ENCODE data around the gene CLTB.

CLTB gene

GRCh38 chr5:176401281-176402205 is 14.8 kb downstream of the CLTB start:
- DNase-seq (ENCODE audit: low read depth): no peak

GRCh38 chr5:176400382-176401156 is 15.8 kb downstream of the CLTB start:
- no peak for DNase-seq (ENCODE audit: low read depth)

DNA sequence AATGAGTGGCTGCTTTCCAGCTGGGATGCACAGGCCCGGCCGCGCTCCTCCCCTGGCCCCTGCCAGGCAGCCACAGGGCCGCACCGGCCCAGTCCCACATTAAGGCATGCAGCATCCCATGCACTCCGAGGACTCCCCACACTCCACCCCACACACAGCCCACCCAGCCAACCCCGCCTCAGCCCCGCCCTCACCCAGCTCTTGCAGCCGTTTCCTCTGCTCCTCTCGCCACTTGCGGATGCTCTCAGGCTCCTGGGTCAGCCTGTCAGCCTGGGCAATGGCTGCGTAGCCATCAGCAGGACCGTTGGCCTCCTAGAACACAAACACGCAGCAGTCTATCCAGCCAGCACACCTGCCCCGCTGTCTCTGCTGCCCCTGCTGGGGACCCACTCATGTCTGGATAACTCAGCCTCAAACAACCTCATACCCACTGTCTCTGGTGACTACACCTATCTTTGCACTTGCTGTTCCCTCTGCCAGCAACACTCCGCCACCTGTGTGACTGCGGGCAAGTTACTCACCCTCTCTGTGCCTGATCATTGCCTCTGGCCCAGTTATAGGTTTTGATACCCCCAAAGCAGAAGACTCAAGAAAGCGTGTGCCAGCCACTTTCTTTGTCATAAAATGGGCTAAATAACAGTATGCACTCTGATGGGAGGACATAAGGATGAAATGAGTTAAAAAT is 18.5 kb downstream of the CLTB start:
- DNase-seq (ENCODE audit: low read depth): no peak

DNA sequence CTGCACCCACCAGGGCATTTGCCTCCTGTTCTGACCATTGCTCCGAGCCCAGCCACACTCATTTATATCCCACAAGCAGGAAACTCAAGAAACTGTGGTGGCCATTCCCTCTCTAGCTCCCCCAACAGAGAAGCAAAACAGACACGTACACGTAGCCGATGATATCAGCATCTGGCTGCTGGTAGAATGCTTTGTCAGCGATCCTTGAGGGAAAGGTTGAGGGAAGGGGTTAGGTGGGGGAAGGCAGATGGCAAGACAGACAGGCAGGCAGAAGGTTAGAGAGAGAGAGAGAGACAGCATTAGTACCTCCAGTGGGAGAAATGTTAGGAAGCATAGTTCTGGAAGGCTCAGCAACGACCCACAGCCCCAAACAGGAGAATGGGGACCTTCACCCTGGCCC is 20.0 kb downstream of the CLTB start:
- DNase-seq (ENCODE audit: low read depth): no peak

DNA sequence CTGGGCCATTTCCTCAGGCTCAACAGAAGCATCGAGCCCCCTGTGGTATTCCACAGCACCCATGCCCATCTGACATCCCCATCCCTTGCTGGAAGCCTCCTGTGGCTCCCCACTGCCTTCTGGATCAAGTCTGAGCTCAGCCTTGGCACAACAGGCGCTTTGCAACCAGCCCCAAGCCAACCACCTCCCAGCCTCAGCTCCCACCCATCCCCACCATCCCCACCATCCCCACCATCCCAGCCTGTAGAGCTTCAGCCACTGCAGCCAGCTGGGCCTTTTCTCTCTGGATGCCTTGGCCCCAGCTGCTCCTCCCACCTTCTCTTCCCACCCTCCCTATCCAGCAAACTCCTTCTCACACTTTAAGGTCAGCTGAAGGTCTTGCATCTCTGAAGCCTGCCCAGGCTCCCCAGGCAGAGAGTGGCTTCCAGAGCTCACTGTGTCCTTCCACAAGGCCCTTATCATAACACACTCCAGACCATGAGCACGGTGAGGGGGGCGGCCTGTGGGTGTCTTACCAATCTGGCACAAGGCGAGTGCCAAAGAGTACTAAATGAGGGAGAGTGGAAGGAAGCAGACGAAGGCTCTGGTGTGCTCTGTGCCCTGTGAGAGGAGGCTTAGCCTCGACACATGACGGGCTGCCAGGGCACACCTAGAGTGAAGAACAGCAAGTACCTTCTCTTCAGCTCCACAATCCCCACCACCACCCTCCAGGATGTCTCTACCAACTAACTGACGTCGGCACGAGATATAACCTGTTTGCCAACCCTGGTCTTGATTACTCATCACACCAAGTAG is 21.3 kb downstream of the CLTB start:
- no peak for DNase-seq (ENCODE audit: low read depth)

GRCh38 chr5:176394096-176394495 is 22.2 kb downstream of the CLTB start:
- DNase-seq (ENCODE audit: low read depth): no peak

DNA sequence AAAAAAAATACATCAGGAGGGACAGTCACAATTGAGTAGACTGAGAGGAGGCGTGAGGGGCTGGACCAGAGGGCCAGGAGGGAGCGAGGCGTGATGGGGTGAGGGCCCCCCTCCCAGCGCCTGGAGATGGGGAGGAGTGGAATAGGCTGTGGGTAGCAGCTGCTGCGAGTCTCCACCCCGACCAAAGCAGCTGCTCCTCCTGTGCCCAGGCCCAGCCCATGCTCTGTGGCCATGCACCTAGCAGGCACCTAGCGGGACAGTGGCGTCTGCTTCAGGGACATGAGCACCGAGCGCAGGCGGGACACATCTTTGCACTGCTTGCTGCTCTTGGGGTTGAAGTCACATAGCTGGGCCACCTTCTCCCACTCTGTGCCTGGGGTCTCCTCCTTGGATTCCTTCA is 23.8 kb downstream of the CLTB start:
- no peak for DNase-seq (ENCODE audit: low read depth)

- no peak for DNase-seq (ENCODE audit: low read depth)
Observed at GRCh38 chr5:176391999-176392398, 24.3 kb downstream of the CLTB start.

GRCh38 chr5:176391479-176391878 is 24.9 kb downstream of the CLTB start:
- DNase-seq (ENCODE audit: low read depth): no peak

DNA sequence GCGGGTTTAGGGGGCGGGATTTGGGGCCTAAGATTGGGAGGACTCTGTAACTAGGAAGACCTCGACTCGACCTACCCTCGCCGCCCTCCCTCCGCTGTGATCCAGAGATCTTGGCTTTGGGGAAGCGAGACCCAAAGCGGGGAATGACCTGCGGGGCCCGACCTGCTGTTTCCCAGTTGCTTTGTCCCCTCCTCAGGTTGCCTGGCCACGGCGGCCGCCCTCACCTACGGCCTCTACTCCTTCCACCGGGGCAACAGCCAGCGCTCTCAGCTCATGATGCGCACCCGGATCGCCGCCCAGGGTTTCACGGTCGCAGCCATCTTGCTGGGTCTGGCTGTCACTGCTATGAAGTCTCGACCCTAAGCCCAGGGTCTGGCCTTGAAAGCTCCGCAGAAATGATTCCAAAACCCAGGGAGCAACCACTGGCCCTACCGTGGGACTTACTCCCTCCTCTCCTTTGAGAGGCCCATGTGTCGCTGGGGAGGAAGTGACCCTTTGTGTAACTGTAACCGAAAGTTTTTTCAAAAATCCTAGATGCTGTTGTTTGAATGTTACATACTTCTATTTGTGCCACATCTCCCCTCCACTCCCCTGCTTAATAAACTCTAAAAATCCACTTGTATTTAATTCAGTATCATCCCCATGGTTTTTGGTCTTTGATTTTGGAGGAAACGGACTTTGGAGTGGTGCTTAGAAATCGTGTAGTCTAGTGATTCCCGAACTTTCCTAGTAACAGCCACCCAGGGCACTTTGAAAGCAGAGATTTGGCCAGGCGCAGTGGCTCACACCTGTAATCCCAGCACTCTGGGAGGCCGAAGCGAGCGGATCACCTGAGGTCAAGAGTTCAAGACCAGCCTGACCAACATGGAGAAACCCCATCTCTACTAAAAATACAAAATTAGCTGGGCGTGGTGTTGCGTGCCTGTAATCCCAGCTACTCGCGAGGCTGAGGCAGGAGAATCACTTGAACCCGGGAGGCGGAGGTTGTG is 26.9 kb downstream of the CLTB start:
- DNase-seq (ENCODE audit: low read depth): no peak

GRCh38 chr5:176388444-176389134 is 27.8 kb downstream of the CLTB start, which contains the start of the genes HIGD2A and NOP16:
Gene HIGD2A, plus strand, starts transcription at chr5:176388751. Its CDS starts 69 bp downstream, at chr5:176388820.
Gene NOP16, minus strand, starts transcription at chr5:176388598. Its CDS starts 59 bp downstream, at chr5:176388539.
- peak; percentile 86 for DNase-seq (ENCODE audit: low read depth)

DNA sequence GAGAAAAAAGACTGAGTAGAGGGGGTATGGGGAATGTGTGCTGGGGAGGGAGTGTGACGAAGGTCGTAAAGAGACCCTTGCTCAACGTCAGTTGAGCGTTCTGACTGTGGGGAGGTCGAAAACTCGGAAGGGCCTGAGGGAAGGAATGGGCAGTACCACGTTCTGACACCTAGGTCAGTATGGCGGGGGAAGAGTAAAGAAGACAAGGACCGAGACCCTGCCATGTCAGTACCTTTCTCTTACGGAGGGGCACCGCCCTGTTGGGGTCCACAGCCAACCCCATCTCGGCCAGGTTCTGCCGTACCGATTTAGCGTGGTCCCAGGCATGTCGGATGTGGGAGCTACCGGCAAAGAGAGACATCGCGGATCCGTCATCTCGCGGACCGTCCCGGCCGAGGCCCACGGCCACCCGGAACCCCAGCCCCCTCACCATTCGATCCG is 28.3 kb downstream of the CLTB start:
- no peak for DNase-seq (ENCODE audit: low read depth)

DNA sequence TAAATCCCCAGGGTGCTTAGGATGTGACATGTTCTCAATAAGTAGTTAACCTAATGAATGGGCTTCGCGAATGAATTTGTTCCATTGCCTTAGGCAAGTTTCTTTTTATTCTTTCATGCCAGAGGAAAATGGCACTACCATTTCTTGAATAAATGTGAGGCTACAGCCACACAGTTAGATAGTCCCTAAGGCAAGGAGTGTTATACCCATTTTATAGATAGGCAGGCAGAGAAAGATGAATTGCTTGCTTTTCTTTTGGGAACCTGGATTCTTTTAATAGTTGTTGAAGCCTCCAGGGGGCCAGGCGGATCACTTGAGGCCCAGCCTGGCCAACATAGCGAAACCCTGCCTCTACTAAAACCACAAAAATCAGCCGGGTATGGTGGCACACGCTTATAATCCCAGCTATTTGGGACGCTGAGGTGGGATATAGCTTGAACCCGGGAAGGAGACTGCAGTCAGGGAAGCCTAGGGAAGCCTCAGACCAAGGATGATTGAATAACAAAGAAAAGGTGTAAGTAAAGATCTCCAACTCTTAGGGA is 28.9 kb downstream of the CLTB start:
- DNase-seq (ENCODE audit: low read depth): no peak

GRCh38 chr5:176386491-176386890 is 29.8 kb downstream of the CLTB start:
- DNase-seq (ENCODE audit: low read depth): no peak

- no peak for DNase-seq (ENCODE audit: low read depth)
Observed at GRCh38 chr5:176384991-176385390, 31.3 kb downstream of the CLTB start.

DNA sequence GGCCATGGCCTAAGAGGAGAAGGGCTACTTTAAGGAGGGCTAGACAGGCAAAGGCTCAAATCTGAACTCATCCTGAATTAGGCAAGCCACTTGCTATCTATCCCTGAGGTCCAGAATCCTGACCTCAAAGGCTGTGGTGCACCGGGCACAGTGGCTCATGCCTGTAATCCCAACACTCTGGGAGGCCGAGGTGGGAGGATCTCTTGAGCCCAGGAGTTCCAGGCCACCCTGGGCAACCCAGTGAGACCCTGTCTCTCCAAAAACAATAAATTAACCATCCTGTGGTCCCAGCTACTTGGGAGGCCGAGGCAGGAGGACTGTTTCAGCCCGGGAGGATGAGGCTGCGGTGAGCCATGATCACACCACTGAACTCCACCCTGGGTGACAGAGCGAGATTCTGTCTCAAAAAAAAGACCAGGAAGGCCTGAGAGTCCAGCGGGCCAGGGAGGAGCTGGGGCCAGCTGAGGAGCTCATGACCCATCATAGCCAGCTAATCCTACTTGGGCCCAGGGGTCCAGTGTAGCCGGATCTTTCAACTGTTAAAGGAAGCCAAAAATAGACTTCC is 31.9 kb downstream of the CLTB start:
- DNase-seq (ENCODE audit: low read depth): no peak

- no peak for DNase-seq (ENCODE audit: low read depth)
Observed at GRCh38 chr5:176383961-176384360, 32.4 kb downstream of the CLTB start.

GRCh38 chr5:176383248-176383905 is 33.0 kb downstream of the CLTB start:
- DNase-seq (ENCODE audit: low read depth): no peak
